OCI-LY1 (cell line): ENCODE results near the gene ST6GAL2.

ENCODE experiments used
- H2AFZ ChIP-seq: fragments of 200-600 bp; sonication (generic), shearing (Covaris generic); 2 replicates; pipeline ENCODE4 v1.6.0; 2014; ENCODE audit warnings: antibody characterized with exemption, mild to moderate bottlenecking, low read length
- H3F3A ChIP-seq: fragments of 200-600 bp; sonication (generic), shearing (Covaris generic); 2 replicates; pipeline ENCODE4 v1.6.0; 2014; ENCODE audit warnings: mild to moderate bottlenecking, antibody characterized with exemption, low read length, moderate library complexity; ENCODE audit not compliant: insufficient read depth
- H3K27ac ChIP-seq: fragments of 200-600 bp; sonication (generic); 2 replicates; pipeline ENCODE4 v1.5.1; 2014; ENCODE audit warnings: low read length, mixed run types, mild to moderate bottlenecking, low read depth; ENCODE audit not compliant: poor library complexity, severe bottlenecking
- H3K27me3 ChIP-seq: fragments of 200-600 bp; sonication (generic); 2 replicates; pipeline ENCODE4 v1.6.0; 2014; ENCODE audit warnings: antibody characterized with exemption, mild to moderate bottlenecking, low read length, moderate library complexity; ENCODE audit not compliant: insufficient read depth
- H3K36me3 ChIP-seq: fragments of 200-600 bp; sonication (generic); 2 replicates; pipeline ENCODE4 v1.6.1; 2014; ENCODE audit warnings: mild to moderate bottlenecking, antibody characterized with exemption, low read length, moderate library complexity, mixed read lengths; ENCODE audit not compliant: insufficient read depth
- H3K4me1 ChIP-seq: fragments of 200-600 bp; sonication (generic); 2 replicates; pipeline ENCODE4 v1.5.1; 2014; ENCODE audit warnings: mild to moderate bottlenecking, low read length, moderate library complexity; ENCODE audit not compliant: insufficient read depth, severe bottlenecking
- H3K4me2 ChIP-seq: fragments of 200-600 bp; sonication (generic), shearing (Covaris generic); 2 replicates; pipeline ENCODE4 v1.6.1; 2014; ENCODE audit warnings: low read length
- H3K4me3 ChIP-seq: fragments of 200-600 bp; sonication (generic); 2 replicates; pipeline ENCODE4 v1.5.1; 2014; ENCODE audit warnings: low read length, low read depth, mild to moderate bottlenecking, mixed read lengths; ENCODE audit not compliant: poor library complexity, severe bottlenecking
- H3K79me2 ChIP-seq: fragments of 200-600 bp; shearing (Covaris generic); 2 replicates; pipeline ENCODE4 v1.6.1; 2016; ENCODE audit warnings: mixed run types, low read length, mixed read lengths; ENCODE audit not compliant: insufficient read depth
- H3K9ac ChIP-seq: fragments of 200-600 bp; sonication (generic), shearing (Covaris generic); 2 replicates; pipeline ENCODE4 v1.6.1; 2014; ENCODE audit warnings: mild to moderate bottlenecking, low read length, mixed read lengths
- H3K9me2 ChIP-seq: fragments of 200-600 bp; sonication (generic), shearing (Covaris generic); 2 replicates; pipeline ENCODE4 v1.6.1; 2014; ENCODE audit warnings: low read depth, mild to moderate bottlenecking, low read length, mixed read lengths
- H3K9me3 ChIP-seq: fragments of 200-600 bp; shearing (Covaris generic); 2 replicates; pipeline ENCODE4 v1.6.1; 2014; ENCODE audit warnings: low read length, mixed read lengths
- H4K20me1 ChIP-seq: fragments of 200-600 bp; sonication (generic), shearing (Covaris generic); 2 replicates; pipeline ENCODE4 v1.6.0; 2016; ENCODE audit warnings: mild to moderate bottlenecking, low read length; ENCODE audit not compliant: insufficient read depth
- CTCF ChIP-seq: fragments of 200-600 bp; sonication (generic), shearing (Covaris generic); IDR thresholded peaks from 2 replicates; pipeline ENCODE4 v1.5.1; 2017; ENCODE audit warnings: mild to moderate bottlenecking, antibody characterized with exemption, low read length, moderate library complexity, mixed read lengths
- EZH2 ChIP-seq: fragments of 200-600 bp; sonication (generic), shearing (Covaris generic); IDR thresholded peaks from 2 replicates; pipeline ENCODE4 v1.8.0; 2017; ENCODE audit warnings: borderline replicate concordance, mixed run types, mild to moderate bottlenecking, antibody characterized with exemption, low read length, moderate library complexity, mixed read lengths

Gene ST6GAL2, protein sequence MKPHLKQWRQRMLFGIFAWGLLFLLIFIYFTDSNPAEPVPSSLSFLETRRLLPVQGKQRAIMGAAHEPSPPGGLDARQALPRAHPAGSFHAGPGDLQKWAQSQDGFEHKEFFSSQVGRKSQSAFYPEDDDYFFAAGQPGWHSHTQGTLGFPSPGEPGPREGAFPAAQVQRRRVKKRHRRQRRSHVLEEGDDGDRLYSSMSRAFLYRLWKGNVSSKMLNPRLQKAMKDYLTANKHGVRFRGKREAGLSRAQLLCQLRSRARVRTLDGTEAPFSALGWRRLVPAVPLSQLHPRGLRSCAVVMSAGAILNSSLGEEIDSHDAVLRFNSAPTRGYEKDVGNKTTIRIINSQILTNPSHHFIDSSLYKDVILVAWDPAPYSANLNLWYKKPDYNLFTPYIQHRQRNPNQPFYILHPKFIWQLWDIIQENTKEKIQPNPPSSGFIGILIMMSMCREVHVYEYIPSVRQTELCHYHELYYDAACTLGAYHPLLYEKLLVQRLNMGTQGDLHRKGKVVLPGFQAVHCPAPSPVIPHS

DNA sequence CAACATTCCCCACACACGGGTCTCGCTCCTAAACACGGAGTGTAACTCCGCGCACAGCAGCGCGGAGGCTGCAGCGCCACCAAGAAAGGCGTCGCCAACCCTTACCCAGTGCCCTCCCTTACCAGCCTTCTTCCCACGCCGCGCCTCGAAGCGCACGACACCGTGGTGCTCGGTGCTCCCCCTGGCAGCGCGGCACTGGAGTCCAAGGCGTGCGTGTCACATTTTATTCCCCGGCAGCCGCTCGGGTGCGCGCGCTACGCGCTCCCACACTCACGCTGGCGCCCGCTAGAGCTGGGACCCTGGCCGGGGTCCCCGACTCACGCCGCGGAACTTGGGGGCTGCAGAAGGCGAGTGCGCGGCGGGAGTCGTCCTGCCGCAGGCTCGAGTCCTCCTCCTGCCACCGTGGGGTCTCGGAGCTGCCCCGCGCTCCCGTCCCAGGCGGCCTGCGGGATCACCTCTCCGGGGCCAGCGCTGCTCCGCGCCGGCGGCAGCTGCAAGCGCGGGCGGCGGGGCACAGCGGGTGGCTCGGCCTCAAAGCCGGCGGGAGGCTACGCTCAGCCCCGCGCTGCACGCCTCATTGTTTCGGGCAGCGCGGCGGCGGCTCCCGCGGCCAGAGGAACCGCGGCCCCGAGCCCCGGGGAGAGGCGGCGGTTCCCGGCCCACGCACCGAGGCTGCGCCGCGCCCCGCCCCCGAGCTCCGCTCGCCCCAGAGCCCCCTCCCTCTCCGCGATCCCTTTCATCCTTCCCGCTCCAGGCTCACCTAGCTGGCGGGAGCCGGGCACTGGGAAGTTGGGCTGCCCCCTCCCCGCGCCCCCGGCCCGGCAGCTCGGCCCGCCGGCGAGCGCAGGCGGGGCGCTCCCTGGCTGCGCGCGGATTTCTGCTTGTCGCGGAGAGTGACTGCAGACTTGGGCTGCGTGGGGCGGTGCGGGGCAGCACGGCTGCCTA is at the start of gene ST6GAL2:
Gene ST6GAL2 (minus strand): TSS at position 197 of the 945 bp plus-strand sequence. CDS start 42,190 bp downstream, outside the sequence.
- Histone ChIP-seq H3K4me2 (no peak within 1 kb of the TSS), H3K79me2 (no peaks in the 10 kb centered on the region), H3F3A (no peaks in the 10 kb centered on the region), H3K9me2 (no peaks in the 10 kb centered on the region), H2AFZ (no peak within 1 kb of the TSS), H3K27me3 (no peaks in the 10 kb centered on the region), H4K20me1 (no peaks in the 10 kb centered on the region), H3K36me3 (no peaks in the 10 kb centered on the region), H3K9me3 (no peaks in the 10 kb centered on the region), H3K4me3 (no peak within 1 kb of the TSS), H3K9ac (no peak within 1 kb of the TSS), H3K4me1 (no peaks in the 10 kb centered on the region), H3K27ac (no peak within 1 kb of the TSS)
- no peak for TF ChIP-seq EZH2
- no peak for TF ChIP-seq CTCF

- Histone ChIP-seq H3F3A (no peaks in the 10 kb centered on the region), H3K9me2 (no peaks in the 10 kb centered on the region), H3K4me3 (no peak overlapping the region), H3K79me2 (no peaks in the 10 kb centered on the region), H3K9ac (no peak overlapping the region), H3K27ac (no peak overlapping the region), H3K27me3 (no peaks in the 10 kb centered on the region), H2AFZ (no peak overlapping the region), H3K4me2 (no peak overlapping the region), H4K20me1 (no peaks in the 10 kb centered on the region), H3K4me1 (no peaks in the 10 kb centered on the region), H3K36me3 (no peaks in the 10 kb centered on the region), H3K9me3 (no peaks in the 10 kb centered on the region)
- TF ChIP-seq CTCF (peak; percentile 7; the same call in 1 of the 2 replicates), EZH2 (no peak)
Measured at GRCh38 chr2:106932644-106933043, 46.7 kb upstream of the ST6GAL2 start.

DNA sequence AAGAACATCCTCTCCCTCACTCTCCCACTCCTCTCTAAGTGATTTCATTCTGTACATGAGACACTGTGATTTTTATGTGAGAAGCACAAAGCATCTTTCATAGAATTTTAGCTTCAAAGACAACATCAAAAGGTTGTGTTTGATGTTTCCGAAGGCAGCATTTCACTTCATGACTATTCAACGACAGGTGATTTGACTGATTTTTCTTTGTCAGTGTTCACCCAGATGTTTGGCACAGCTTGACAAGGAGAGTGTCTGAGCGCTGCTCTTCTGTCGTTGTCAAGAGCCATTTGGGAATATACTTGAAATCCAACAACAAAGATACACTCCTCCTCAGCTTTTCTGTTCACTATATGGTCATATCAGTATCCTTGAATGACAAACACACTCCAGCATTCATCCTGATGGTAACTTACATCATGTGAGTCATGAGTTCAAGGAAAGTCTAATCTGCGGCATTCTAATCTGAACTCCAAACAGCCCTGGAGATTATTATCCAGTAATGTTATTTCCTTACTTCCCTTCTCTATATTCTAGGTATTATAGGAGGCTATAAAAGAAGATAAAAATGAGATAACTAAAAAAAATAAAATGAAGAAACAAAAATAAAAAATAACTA is 45.9 kb upstream of the ST6GAL2 start:
- H3K27ac ChIP-seq = no peak overlapping the region
- H3K9me2 ChIP-seq = no peaks in the 10 kb centered on the region
- H3K4me2 ChIP-seq = no peak overlapping the region
- H3K9ac ChIP-seq = no peak overlapping the region
- no peaks in the 10 kb centered on the region for H3K4me1 ChIP-seq
- TF ChIP-seq CTCF (no peak), EZH2 (no peak)
- H3K9me3 ChIP-seq = no peaks in the 10 kb centered on the region
- H3K36me3 ChIP-seq = no peaks in the 10 kb centered on the region
- H3K79me2 ChIP-seq = no peaks in the 10 kb centered on the region
- H3F3A ChIP-seq = no peaks in the 10 kb centered on the region
- H3K4me3 ChIP-seq = no peak overlapping the region
- H4K20me1 ChIP-seq = no peaks in the 10 kb centered on the region
- H2AFZ ChIP-seq = no peak overlapping the region
- no peaks in the 10 kb centered on the region for H3K27me3 ChIP-seq
